ENCODE data around the gene EXOC6B.

The EXOC6B gene

GRCh38 chr2:72147303-72147971, 678.4 kb downstream of the EXOC6B start, which contains the start of gene CYP26B1:
TSS of gene CYP26B1 (minus strand) at chr2:72147862. CDS start at chr2:72147834, 28 bp downstream.
- DNase-seq (ENCODE audit: low read depth, low spot score) = peak; percentile 41

DNA sequence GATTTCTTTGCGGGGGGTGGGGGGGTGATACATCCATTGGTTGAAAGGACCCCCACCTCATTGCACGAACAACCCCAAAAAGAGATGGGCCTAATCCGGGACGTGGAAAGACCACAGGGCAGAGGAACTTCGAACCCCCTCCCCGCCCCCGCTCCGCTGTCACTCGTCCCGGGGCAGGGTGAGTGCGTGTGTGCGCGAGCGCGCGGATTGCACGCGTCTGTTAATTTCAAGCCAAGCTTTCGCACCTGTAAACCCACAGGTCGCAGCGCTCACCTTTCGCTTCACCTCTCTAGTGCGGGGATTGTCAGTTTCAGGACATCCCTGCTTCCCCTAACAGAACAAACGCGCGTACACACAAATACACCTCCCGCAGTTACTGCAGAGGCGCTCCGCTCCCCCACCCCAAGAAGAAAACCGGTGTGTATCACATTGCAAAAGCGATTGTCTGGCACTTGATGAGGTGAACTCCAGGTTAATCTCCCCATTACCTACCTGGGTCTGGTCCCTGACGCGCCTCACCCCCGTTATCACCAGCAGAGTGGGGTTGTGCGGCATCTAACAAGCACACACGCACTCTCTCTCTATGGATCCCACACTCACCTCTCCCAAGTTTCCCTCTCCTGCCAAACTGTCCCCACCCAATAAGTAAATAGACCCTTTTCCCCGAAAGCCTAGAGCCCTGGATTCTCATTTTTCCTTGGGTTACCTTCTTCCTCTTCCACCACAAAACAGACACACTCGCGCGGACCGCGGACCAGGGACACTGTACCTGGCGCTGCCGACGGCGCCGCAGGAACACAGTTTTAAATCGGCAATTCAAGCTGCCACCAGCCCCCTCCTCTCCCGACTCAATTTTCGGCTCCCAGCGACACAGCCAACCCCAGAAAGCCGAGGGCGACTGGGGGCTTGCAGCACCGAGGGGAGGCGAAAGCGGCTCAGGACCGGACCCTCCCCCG, 679.2 kb downstream of the EXOC6B start:
- DNase-seq (ENCODE audit: low read depth, low spot score) = no peak

DNA sequence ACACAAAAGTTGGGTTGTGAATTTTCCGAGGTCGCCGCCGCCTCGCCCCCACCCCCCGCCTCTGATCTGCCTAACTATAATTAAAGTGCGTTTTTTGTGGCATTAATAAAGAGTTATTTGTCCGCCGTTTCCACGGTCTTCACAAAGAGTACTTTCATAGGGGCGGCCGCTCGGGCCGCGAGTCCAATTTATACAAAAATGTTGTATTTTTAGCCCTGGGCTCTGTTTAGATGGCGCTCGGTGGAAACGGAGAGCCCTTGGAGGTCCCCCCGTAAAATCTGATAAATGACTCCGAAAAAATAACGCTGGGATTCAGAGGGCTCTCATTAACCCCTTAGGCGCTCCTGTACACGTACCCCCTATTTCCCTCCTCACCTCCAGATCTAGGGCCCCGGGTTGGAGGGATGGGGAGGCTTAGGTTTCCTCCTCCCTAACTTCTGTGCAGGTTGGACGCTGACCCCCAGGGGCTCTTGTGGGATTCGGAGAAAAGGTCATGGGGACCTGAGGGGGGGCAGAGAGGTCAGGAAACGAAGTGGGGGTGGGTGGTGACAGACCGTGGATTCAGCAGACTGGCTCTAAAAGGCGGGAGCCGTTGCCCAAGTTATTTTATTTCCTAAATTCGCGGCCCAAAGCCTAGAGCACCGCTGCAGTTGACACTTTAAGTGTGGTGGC, 680.0 kb downstream of the EXOC6B start:
- DNase-seq (ENCODE audit: low read depth, low spot score) = no peak

GRCh38 chr2:72145289-72145657, 680.6 kb downstream of the EXOC6B start:
- DNase-seq (ENCODE audit: low read depth, low spot score) = peak; percentile 46

- peak; percentile 28 for DNase-seq (ENCODE audit: low read depth, low spot score)
Observed at GRCh38 chr2:72144632-72145288, 681.1 kb downstream of the EXOC6B start.

- DNase-seq (ENCODE audit: low read depth, low spot score) = no peak
Observed at GRCh38 chr2:72144274-72144631, 681.6 kb downstream of the EXOC6B start.

- peak; percentile 46 for DNase-seq (ENCODE audit: low read depth, low spot score)
Observed at GRCh38 chr2:72143441-72144273, 682.2 kb downstream of the EXOC6B start.

GRCh38 chr2:72142570-72143440, 683.0 kb downstream of the EXOC6B start:
- peak; percentile 55 for DNase-seq (ENCODE audit: low read depth, low spot score)

DNA sequence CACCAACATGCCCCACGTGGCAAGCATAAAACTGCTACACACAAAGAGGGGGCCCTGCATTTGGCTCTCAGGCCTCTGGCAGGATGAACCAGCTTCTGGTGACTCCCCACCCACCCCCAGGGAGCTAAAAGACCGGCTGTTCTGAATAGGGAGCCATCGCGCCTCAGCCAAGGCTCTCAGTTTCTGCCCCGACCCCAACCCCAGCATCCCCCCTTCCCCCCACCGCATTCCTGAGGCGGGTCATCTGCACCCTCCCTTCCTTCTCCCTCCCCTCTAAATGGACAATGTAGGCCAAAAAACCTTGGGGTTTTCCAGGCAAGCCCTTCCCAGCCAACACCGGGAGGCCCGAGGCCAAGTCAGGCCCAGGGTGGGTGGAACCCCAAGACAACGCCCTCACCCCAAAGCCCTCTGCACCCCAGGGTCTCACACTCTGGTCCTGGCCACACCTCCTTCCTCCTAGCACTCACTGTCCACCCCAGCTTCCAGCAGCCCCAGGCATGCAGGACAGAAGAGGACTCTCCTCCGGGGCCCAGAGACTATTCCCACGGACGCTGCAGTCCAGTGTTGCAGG, 683.9 kb downstream of the EXOC6B start:
- no peak for DNase-seq (ENCODE audit: low read depth, low spot score)

- no peak for DNase-seq (ENCODE audit: low read depth, low spot score)
Observed at GRCh38 chr2:72141032-72141645, 684.7 kb downstream of the EXOC6B start.

DNA sequence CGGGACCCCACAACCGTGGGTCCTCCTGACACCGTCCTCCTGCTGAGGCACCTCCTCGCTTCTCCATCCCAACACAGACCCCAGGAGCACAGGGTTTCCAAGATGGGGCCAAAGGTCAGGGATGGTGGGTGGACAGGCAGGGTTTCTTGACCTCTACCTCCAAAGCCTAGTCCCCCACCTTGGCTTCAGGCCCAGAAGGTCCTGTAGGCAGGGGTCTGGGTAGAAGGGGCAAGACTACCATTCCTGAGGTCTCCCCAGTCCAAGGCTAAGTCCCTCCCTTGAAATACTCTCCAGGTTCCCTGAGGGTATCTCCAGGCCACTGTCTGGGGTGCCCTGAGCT, 685.2 kb downstream of the EXOC6B start:
- DNase-seq (ENCODE audit: low read depth, low spot score) = no peak

DNA sequence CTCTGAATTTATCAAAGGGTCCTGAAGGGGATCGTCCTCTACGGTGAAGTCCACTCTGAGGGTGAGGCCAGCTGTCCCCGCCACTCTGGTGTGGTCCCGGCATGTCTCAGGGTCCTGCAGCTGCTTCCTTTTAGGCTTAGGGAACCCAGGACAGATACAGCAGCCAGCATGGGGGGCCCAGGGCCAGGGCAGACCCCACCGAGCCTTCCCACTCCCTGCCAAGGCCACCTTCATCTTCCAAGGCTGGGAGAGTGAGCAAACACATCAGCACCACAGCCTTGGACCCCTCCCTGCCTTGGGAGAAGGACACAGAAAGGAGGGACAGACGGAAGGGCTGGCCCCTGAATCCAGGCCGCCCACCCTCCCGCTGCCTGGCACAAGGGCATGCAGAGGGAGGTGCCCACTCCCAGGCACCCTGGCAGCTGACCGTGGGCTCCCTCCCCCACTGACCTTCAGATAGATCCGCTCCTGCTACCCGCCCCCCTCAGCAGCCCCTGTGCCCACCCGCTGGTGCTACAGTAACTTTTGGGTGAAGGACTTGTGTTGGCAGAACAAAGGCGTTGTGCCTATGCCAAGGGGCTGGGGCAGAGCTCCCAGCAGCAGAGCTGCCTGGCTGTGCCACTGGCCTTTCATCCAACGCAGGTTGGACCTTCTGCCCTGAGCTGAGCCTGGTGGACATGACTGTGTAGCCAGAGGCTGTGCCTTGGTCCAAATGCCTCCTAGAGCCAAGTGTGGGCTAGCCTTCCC, 685.8 kb downstream of the EXOC6B start:
- no peak for DNase-seq (ENCODE audit: low read depth, low spot score)

- DNase-seq (ENCODE audit: low read depth, low spot score) = no peak
Observed at GRCh38 chr2:72139471-72139873, 686.4 kb downstream of the EXOC6B start.

DNA sequence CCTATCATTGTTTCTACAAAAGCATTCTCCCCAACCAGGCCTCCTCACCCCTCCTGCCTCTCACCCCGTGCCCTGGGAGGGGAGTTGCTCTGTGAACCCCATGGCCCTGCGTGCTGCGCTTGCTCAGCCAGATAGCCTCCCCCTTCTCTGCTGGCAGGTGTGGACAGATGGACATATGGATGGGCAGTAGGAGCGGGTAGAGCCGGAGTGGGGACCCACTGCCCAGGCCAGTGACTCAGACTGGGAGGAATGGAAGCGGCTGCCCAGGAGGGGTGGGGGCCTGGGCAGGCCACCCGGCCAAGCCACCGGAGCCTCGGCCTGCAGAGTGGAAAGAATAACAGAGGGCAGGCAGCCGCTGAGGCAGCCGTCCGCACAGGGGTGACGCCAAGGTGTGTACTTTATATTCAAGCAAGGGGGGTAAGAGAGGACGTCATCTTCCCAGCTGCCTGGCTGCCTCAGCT, 686.9 kb downstream of the EXOC6B start:
- peak; percentile 91 for DNase-seq (ENCODE audit: low read depth, low spot score)

- DNase-seq (ENCODE audit: low read depth, low spot score) = peak; percentile 55
Observed at GRCh38 chr2:72138011-72138881, 687.6 kb downstream of the EXOC6B start.

DNA sequence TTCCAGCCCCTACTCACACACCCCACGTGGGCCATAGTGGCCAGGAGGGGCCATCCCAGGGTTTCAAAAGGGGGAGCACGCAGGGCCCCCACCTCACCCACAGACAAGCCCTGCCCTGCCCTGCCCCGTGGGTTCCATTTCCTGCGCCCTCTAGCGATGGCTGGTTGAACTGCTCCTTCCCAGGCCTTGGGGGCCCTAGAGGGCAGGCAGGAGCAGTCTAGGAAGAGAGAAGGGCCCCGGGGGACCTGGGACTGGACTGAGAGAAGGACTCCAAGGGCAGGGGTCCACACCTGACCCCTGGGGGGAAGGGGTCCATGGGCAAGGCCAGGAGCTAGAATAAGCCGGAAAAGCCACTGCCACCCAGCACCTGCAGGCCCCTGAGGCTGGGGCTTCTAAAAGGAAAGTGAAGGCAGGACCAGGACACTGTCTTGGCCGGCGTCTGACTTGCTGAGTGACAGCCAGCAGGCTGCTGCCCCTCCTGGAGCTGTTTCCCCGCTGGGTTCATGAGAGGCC, 688.3 kb downstream of the EXOC6B start:
- peak; percentile 69 for DNase-seq (ENCODE audit: low read depth, low spot score)

DNA sequence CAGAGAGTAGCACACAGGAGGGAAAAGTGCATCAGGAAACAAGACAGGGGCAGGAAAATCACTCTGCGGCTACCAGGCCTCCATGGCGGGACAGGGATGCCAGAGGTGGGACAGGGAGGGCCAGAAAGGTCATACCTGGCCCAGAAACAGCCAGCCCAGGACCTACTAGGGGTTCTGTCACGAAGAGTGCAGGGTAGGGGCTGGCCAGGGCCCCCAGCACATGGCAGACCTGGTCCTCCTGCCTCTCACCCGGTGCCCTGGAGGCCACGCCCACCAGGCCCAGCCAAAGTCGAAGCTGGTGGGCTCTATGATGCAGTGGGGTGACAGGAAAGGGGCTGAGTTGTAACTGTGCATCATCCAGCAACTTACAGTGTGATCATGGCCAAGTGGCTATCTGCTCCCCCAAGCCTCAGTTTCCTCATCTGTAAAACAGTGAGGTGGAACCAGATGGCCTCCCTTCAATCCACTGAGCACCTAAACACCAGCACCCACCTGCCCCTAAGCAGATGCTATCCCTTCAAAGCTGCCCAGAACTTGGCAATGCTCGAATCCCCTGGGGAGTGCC, 688.8 kb downstream of the EXOC6B start:
- no peak for DNase-seq (ENCODE audit: low read depth, low spot score)
